ENCODE measurements around the gene HPCAL1. TPM values are rescaled to one million over a fixed set of nuclear protein-coding genes. Genes with fewer than 3 reads are reported as not detected.

The HPCAL1 gene
- total RNA-seq, 1 donor from 2014 or later = 13.1 TPM

DNA sequence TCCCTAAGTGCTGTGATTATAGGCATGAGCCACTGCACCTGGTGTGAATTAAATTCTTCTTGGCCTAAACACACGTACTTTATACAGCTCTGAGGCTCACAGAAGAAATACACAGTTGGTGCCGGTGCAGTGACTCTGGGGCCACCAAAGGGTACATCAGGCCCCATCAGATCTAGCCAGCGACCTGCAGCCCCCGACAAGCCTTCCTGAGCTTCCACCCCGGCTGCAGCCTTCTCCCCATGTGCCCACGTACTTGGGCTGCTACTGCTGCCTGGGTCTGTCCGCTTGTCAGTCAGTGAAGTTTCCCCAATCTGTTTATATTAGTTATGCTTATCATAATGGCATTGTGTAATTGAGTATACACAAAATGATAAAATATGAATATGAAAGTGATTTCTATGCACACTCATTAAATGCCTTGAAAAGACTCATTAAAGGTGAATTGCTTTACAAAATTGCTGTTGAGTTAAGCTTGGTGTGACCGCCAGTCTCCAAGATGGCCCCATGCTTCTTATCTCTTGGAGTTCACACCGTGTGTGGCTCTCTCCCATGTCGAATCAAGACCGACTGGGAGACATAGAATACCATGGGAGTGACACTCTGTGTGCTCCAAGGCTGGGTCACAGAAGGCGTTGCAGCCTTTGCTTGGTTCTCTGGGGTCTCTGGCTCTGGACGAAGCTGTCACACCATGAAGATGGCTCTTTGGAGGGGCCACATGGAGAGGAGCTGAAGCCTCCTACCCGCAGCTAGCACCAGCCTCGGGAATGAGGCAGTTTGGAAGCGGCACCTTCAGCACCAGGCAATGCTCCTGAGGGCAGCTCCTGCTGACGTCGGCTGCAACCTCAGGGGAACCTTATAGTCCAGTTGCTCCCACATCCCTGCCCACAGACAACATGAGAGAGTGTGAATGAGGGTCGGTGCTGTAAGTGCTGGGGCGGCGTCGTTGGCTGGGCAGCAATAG, 29.2 kb upstream of the HPCAL1 start:
- H3K27me3 Mint-ChIP-seq (ENCODE audit: unreplicated experiment) = peaks cover 17% of the 10 kb centered on the region
- no peaks in the 10 kb centered on the region for H3K36me3 Mint-ChIP-seq (ENCODE audit: unreplicated experiment)
- TF ChIP-seq, protein P1, sequence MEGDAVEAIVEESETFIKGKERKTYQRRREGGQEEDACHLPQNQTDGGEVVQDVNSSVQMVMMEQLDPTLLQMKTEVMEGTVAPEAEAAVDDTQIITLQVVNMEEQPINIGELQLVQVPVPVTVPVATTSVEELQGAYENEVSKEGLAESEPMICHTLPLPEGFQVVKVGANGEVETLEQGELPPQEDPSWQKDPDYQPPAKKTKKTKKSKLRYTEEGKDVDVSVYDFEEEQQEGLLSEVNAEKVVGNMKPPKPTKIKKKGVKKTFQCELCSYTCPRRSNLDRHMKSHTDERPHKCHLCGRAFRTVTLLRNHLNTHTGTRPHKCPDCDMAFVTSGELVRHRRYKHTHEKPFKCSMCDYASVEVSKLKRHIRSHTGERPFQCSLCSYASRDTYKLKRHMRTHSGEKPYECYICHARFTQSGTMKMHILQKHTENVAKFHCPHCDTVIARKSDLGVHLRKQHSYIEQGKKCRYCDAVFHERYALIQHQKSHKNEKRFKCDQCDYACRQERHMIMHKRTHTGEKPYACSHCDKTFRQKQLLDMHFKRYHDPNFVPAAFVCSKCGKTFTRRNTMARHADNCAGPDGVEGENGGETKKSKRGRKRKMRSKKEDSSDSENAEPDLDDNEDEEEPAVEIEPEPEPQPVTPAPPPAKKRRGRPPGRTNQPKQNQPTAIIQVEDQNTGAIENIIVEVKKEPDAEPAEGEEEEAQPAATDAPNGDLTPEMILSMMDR (IDR thresholded peaks at IDR 0.05; ENCODE audit: partially characterized antibody, unreplicated experiment) = no peak
- H3K9me3 Mint-ChIP-seq (ENCODE audit: unreplicated experiment) = no peaks in the 10 kb centered on the region
- no peak for DNase-seq
- H3K27ac Mint-ChIP-seq (ENCODE audit: unreplicated experiment) = no peak overlapping the region
- no peak overlapping the region for H3K4me3 Mint-ChIP-seq (ENCODE audit: unreplicated experiment)
- no peaks in the 10 kb centered on the region for H3K4me1 Mint-ChIP-seq (ENCODE audit: low read depth, unreplicated experiment)

GRCh38 chr2:10274376-10274775, 28.3 kb upstream of the HPCAL1 start:
- Mint-ChIP-seq H3K9me3 (ENCODE audit: unreplicated experiment) (no peaks in the 10 kb centered on the region), H3K36me3 (ENCODE audit: unreplicated experiment) (no peaks in the 10 kb centered on the region)

GRCh38 chr2:10274983-10275802, 27.5 kb upstream of the HPCAL1 start:
- H3K36me3 Mint-ChIP-seq (ENCODE audit: unreplicated experiment) = no peaks in the 10 kb centered on the region
- H3K27ac Mint-ChIP-seq (ENCODE audit: unreplicated experiment) = no peak overlapping the region
- H3K9me3 Mint-ChIP-seq (ENCODE audit: unreplicated experiment) = no peaks in the 10 kb centered on the region
- no peak overlapping the region for H3K4me3 Mint-ChIP-seq (ENCODE audit: unreplicated experiment)
- DNase-seq = no peak
- H3K4me1 Mint-ChIP-seq (ENCODE audit: low read depth, unreplicated experiment) = peaks cover 2% of the 10 kb centered on the region
- TF ChIP-seq, protein P1 (IDR thresholded peaks at IDR 0.05; ENCODE audit: partially characterized antibody, unreplicated experiment) = no peak
- H3K27me3 Mint-ChIP-seq (ENCODE audit: unreplicated experiment) = peaks cover 17% of the 10 kb centered on the region

More at GRCh38 chr2:10274376-10274775, 28.3 kb upstream of the HPCAL1 start:
- Mint-ChIP-seq H3K27me3 (ENCODE audit: unreplicated experiment) (peaks cover 17% of the 10 kb centered on the region), H3K4me3 (ENCODE audit: unreplicated experiment) (no peak overlapping the region), H3K27ac (ENCODE audit: unreplicated experiment) (no peak overlapping the region), H3K4me1 (ENCODE audit: low read depth, unreplicated experiment) (peaks cover 2% of the 10 kb centered on the region)
- TF ChIP-seq, protein P1 (IDR thresholded peaks at IDR 0.05; ENCODE audit: partially characterized antibody, unreplicated experiment) = no peak
- DNase-seq = no peak

DNA sequence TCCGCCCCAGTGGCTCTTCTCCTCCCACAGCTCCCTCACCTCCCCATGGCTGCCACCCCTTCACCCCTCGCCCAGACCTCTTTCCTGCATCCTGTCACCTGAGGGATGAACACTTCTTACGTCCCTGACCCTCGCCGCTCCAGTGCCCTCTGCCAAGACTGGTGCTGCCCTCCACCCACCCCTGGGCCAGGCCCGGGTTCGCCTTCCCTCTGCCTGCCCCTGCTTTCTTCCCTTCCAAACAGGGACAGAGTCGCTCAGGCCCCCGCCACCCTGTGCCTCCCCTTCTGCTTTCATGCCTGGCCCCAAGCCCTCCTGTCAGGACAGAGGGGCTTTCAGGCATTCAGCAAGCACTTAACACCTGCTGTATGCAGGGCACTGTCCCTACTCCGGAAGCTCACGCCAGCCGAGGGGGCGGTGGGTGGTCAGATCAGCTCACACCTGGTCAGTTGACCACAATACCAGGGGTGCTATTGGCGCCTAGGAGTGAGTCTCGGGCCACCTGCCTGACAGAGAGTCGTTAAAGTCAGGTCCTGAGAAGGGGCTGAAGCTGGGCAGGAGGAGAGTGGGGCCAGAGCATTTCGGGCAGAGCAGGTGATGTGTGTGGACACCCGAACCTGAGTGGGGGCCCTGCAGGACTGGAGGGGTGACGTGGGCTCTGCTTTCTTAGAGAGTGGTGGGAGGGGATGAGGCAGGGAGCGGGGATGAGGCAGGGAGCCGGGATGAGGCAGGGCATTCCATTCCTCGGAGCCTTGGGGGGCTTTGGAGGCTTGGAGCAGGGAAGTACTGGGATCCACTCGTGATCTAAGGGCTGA, 26.0 kb upstream of the HPCAL1 start:
- DNase-seq = no peak
- H3K4me3 Mint-ChIP-seq (ENCODE audit: unreplicated experiment) = no peak overlapping the region
- no peaks in the 10 kb centered on the region for H3K9me3 Mint-ChIP-seq (ENCODE audit: unreplicated experiment)
- H3K27ac Mint-ChIP-seq (ENCODE audit: unreplicated experiment) = no peak overlapping the region
- H3K27me3 Mint-ChIP-seq (ENCODE audit: unreplicated experiment) = peaks cover 11% of the 10 kb centered on the region
- H3K36me3 Mint-ChIP-seq (ENCODE audit: unreplicated experiment) = no peaks in the 10 kb centered on the region
- TF ChIP-seq, protein P1 (IDR thresholded peaks at IDR 0.05; ENCODE audit: partially characterized antibody, unreplicated experiment) = no peak
- peaks cover 2% of the 10 kb centered on the region for H3K4me1 Mint-ChIP-seq (ENCODE audit: low read depth, unreplicated experiment)

All from glutamatergic neuron (in vitro differentiated cells).